ENCODE data around the gene CRYBA4.

CRYBA4 gene

GRCh38 chr22:26589845-26590736 lies 31.7 kb upstream of the CRYBA4 start, which contains the start of gene TPST2:
Gene TPST2, minus strand, starts transcription at chr22:26590132. Its CDS starts 48,502 bp downstream, at chr22:26541630.
- no peaks in the 10 kb centered on the region for H3K9me3 ChIP-seq
- no peaks in the 10 kb centered on the region for H3K4me1 ChIP-seq
- no peak for TF ChIP-seq CTCF (IDR thresholded peaks at IDR 0.05; ENCODE audit: low read depth, low read length)
- no peaks in the 10 kb centered on the region for H3K27me3 ChIP-seq
- peak; percentile 85 for DNase-seq
- no peaks in the 10 kb centered on the region for H3K36me3 ChIP-seq
- peak within 1 kb of the TSS; percentile 83 for H3K4me3 ChIP-seq (ENCODE audit: low read depth, low read length)

- Histone ChIP-seq H3K27me3 (no peaks in the 10 kb centered on the region), H3K4me3 (ENCODE audit: low read depth, low read length) (no peak overlapping the region), H3K9me3 (no peaks in the 10 kb centered on the region), H3K4me1 (no peaks in the 10 kb centered on the region), H3K36me3 (no peaks in the 10 kb centered on the region)
- no peak for DNase-seq
- TF ChIP-seq CTCF (IDR thresholded peaks at IDR 0.05; ENCODE audit: low read depth, low read length), result no peak
Observed at GRCh38 chr22:26592421-26592891, 29.3 kb upstream of the CRYBA4 start.

- no peak for DNase-seq
- H3K4me1 ChIP-seq, result no peaks in the 10 kb centered on the region
- no peaks in the 10 kb centered on the region for H3K27me3 ChIP-seq
- no peaks in the 10 kb centered on the region for H3K36me3 ChIP-seq
- H3K4me3 ChIP-seq (ENCODE audit: low read depth, low read length), result no peak overlapping the region
- no peaks in the 10 kb centered on the region for H3K9me3 ChIP-seq
- no peak for TF ChIP-seq CTCF (IDR thresholded peaks at IDR 0.05; ENCODE audit: low read depth, low read length)
Observed at GRCh38 chr22:26593763-26594162, 28.0 kb upstream of the CRYBA4 start.

- Histone ChIP-seq H3K4me1 (peaks cover 6% of the 10 kb centered on the region; the same call in 1 of the 2 replicates), H3K9me3 (no peaks in the 10 kb centered on the region), H3K4me3 (ENCODE audit: low read depth, low read length) (no peak overlapping the region), H3K27me3 (no peaks in the 10 kb centered on the region), H3K36me3 (no peaks in the 10 kb centered on the region)
- no peak for TF ChIP-seq CTCF (IDR thresholded peaks at IDR 0.05; ENCODE audit: low read depth, low read length)
- DNase-seq, result no peak
Observed at GRCh38 chr22:26597026-26597425, 24.7 kb upstream of the CRYBA4 start.

DNA sequence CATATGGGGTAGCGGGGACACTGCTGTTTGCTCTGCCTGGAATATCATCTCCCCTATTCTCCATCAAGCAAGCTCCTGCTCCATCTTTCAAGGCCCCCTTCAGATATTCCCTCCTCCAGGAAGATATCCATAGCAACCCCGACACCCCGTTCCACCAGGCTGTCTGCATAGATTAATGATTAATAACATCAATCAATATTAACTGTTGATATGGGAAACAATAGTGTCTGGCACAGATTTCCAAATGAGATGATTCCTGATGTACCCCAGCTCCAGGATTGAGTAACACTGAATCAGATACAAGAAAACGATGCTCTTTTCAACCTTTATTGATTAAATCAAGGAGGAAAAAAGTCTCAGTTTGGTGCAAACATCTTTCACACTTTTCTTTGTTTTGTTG lies 24.3 kb upstream of the CRYBA4 start:
- H3K27me3 ChIP-seq, result no peaks in the 10 kb centered on the region
- no peaks in the 10 kb centered on the region for H3K36me3 ChIP-seq
- TF ChIP-seq CTCF (IDR thresholded peaks at IDR 0.05; ENCODE audit: low read depth, low read length), result no peak
- H3K4me1 ChIP-seq, result peaks cover 6% of the 10 kb centered on the region; the same call in 1 of the 2 replicates
- DNase-seq, result no peak
- H3K4me3 ChIP-seq (ENCODE audit: low read depth, low read length), result no peak overlapping the region
- no peaks in the 10 kb centered on the region for H3K9me3 ChIP-seq

DNA sequence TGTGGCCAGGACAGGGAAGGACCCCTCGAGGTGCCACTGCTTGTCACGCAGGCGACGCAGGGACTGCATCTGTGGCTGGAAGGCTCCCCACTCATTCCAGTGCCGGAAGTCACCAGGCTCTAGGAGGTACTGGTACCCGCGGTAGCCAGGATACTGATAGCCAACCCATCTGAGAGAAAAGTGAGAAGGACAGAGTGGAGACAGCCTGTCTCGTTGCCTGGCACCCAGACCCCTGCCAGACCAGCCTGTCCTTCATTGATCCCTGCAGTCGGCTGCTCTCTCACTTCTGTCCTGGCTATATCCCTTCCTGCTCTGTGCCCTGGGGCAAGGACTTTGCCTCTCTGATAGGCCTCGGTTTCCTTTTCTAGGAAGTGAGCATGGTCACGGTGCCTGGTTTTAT lies 22.3 kb upstream of the CRYBA4 start:
- Histone ChIP-seq H3K4me1 (peaks cover 6% of the 10 kb centered on the region; the same call in 1 of the 2 replicates), H3K36me3 (no peaks in the 10 kb centered on the region), H3K27me3 (no peaks in the 10 kb centered on the region), H3K4me3 (ENCODE audit: low read depth, low read length) (no peak overlapping the region), H3K9me3 (no peaks in the 10 kb centered on the region)
- TF ChIP-seq CTCF (IDR thresholded peaks at IDR 0.05; ENCODE audit: low read depth, low read length), result no peak
- DNase-seq, result peak; percentile 64
